H9 (cell line): Measurements from ENCODE around the gene SPECC1L. TPM values are rescaled to one million over a fixed set of nuclear protein-coding genes. Genes with fewer than 3 reads are reported as not detected.

Experiments
- DNase-seq: peaks from one replicate; pipeline ENCODE4 v3.0.0-alpha.2; 2017
- H2AFZ ChIP-seq: one replicate; pipeline ENCODE4 v1.6.1; 2013; ENCODE audit warnings: mild to moderate bottlenecking, low read length, control low read depth, moderate library complexity
- H2AK5ac ChIP-seq: 2 replicates; pipeline ENCODE4 v1.6.1; 2013; ENCODE audit warnings: low read length, control low read depth, mixed read lengths; ENCODE audit not compliant: insufficient read length
- H2BK120ac ChIP-seq: one replicate; pipeline ENCODE4 v1.6.1; 2013; ENCODE audit warnings: low read depth, mild to moderate bottlenecking, low read length, control low read depth, inconsistent platforms; ENCODE audit not compliant: poor library complexity, severe bottlenecking
- H2BK12ac ChIP-seq: 2 replicates; pipeline ENCODE4 v1.6.1; 2013; ENCODE audit warnings: low read length, control low read depth, mixed read lengths, low read depth; ENCODE audit not compliant: insufficient read length
- H2BK15ac ChIP-seq: 2 replicates; pipeline ENCODE4 v1.6.1; 2013; ENCODE audit warnings: low read depth, low read length, control low read depth
- H2BK20ac ChIP-seq: one replicate; pipeline ENCODE4 v1.6.1; 2013; ENCODE audit warnings: low read depth, mild to moderate bottlenecking, low read length, control low read depth, inconsistent platforms; ENCODE audit not compliant: poor library complexity, severe bottlenecking
- H2BK5ac ChIP-seq: 2 replicates; pipeline ENCODE4 v1.6.1; 2013; ENCODE audit warnings: low read length, control low read depth, mixed read lengths; ENCODE audit not compliant: insufficient read length
- H3K14ac ChIP-seq: 2 replicates; pipeline ENCODE4 v1.6.1; 2013; ENCODE audit warnings: low read length, control low read depth; ENCODE audit not compliant: insufficient read depth
- H3K18ac ChIP-seq: 2 replicates; pipeline ENCODE4 v1.6.1; 2013; ENCODE audit warnings: low read depth, mild to moderate bottlenecking, mixed read lengths, low read length, control low read depth; ENCODE audit not compliant: insufficient read length
- H3K23ac ChIP-seq: 2 replicates; pipeline ENCODE4 v1.6.1; 2013; ENCODE audit warnings: low read length, control low read depth, mixed read lengths, low read depth; ENCODE audit not compliant: insufficient read length
- H3K23me2 ChIP-seq: 2 replicates; pipeline ENCODE4 v1.6.1; 2013; ENCODE audit warnings: low read depth, mild to moderate bottlenecking, mixed read lengths, low read length, control low read depth; ENCODE audit not compliant: insufficient read length, poor library complexity, severe bottlenecking
- H3K27ac ChIP-seq: 2 replicates; pipeline ENCODE4 v1.5.1; 2013; ENCODE audit warnings: low read length, control low read depth, mixed read lengths, low read depth; ENCODE audit not compliant: insufficient read length
- H3K27me3 ChIP-seq: 2 replicates; pipeline ENCODE4 v1.6.1; 2013; ENCODE audit warnings: low read length, control low read depth, inconsistent platforms; ENCODE audit not compliant: insufficient read depth
- H3K4ac ChIP-seq: 2 replicates; pipeline ENCODE4 v1.6.1; 2013; ENCODE audit warnings: low read depth, mild to moderate bottlenecking, control low read depth, inconsistent platforms, low read length, moderate library complexity
- H3K4me1 ChIP-seq: 2 replicates; pipeline ENCODE4 v1.6.1; 2013; ENCODE audit warnings: low read length, control low read depth, inconsistent platforms; ENCODE audit not compliant: insufficient read depth
- H3K4me2 ChIP-seq: 2 replicates; pipeline ENCODE4 v1.6.1; 2013; ENCODE audit warnings: low read length, control low read depth, mixed read lengths; ENCODE audit not compliant: insufficient read length, insufficient read depth
- H3K56ac ChIP-seq: 2 replicates; pipeline ENCODE4 v1.6.1; 2013; ENCODE audit warnings: low read depth, mild to moderate bottlenecking, mixed read lengths, low read length, control low read depth; ENCODE audit not compliant: insufficient read length
- H3K79me1 ChIP-seq: 2 replicates; pipeline ENCODE4 v1.6.1; 2013; ENCODE audit warnings: low read depth, mild to moderate bottlenecking, moderate library complexity, low read length, control low read depth, inconsistent platforms; ENCODE audit not compliant: insufficient read depth, poor library complexity, severe bottlenecking
- H3K79me2 ChIP-seq: 2 replicates; pipeline ENCODE4 v1.6.1; 2013; ENCODE audit warnings: low read length, control low read depth, inconsistent platforms; ENCODE audit not compliant: insufficient read depth
- H3K9ac ChIP-seq: 2 replicates; pipeline ENCODE4 v1.6.1; 2013; ENCODE audit warnings: low read length, control low read depth, mixed read lengths; ENCODE audit not compliant: insufficient read length; ENCODE audit errors: extremely low read depth
- H3K9me3 ChIP-seq: one replicate; pipeline ENCODE4 v1.6.1; 2013; ENCODE audit warnings: low read depth, low read length, inconsistent platforms; ENCODE audit not compliant: control insufficient read depth
- H3T11ph ChIP-seq: one replicate; pipeline ENCODE4 v1.6.1; 2013; ENCODE audit warnings: mild to moderate bottlenecking, low read length, control low read depth, inconsistent platforms
- H4K20me1 ChIP-seq: one replicate; pipeline ENCODE4 v1.6.1; 2013; ENCODE audit not compliant: control insufficient read depth, insufficient read length, insufficient read depth
- H4K5ac ChIP-seq: 2 replicates; pipeline ENCODE4 v1.6.1; 2013; ENCODE audit warnings: low read depth, mild to moderate bottlenecking, mixed read lengths, low read length, control low read depth; ENCODE audit not compliant: insufficient read length
- H4K8ac ChIP-seq: replicated peaks from 2 replicates; pipeline ENCODE4 v1.6.1; 2013; ENCODE audit warnings: low read length, control low read depth, mixed read lengths, low read depth; ENCODE audit not compliant: insufficient read length
- H4K91ac ChIP-seq: 2 replicates; pipeline ENCODE4 v1.6.1; 2013; ENCODE audit warnings: low read depth, mild to moderate bottlenecking, moderate library complexity, mixed read lengths, low read length, control low read depth; ENCODE audit not compliant: insufficient read length
- H3K27ac Mint-ChIP-seq, 3 experiments: 2 replicates in 2 of 3; 3 replicates in 1 of 3; pipeline ENCODE4 v1.8.0; 2020 to 2021; ENCODE audit warnings: mixed read lengths in 3 of 3, mild to moderate bottlenecking in 1 of 3, moderate library complexity in 1 of 3
- H3K27me3 Mint-ChIP-seq: 2 replicates; pipeline ENCODE4 v1.8.0; 2021; ENCODE audit warnings: low read depth, mild to moderate bottlenecking, moderate library complexity, mixed read lengths
- H3K36me3 Mint-ChIP-seq, 3 experiments: 2 replicates in 2 of 3; 3 replicates in 1 of 3; pipeline ENCODE4 v1.8.0; 2020 to 2021; ENCODE audit warnings: low read depth in 3 of 3, mixed read lengths in 3 of 3; ENCODE audit not compliant: insufficient read depth in 1 of 3
- H3K4me1 Mint-ChIP-seq, 2 experiments: 2 replicates each; pipeline ENCODE4 v1.8.0; 2020; ENCODE audit warnings: mixed read lengths in 2 of 2
- H3K4me3 Mint-ChIP-seq, 2 experiments: 2 replicates in 1 of 2; 3 replicates in 1 of 2; pipeline ENCODE4 v1.8.0; 2020 to 2021; ENCODE audit warnings: mild to moderate bottlenecking in 2 of 2, mixed read lengths in 2 of 2, moderate library complexity in 1 of 2
- H3K9me3 Mint-ChIP-seq, 2 experiments: 2 replicates in 1 of 2; 3 replicates in 1 of 2; pipeline ENCODE4 v1.8.0; 2020; ENCODE audit warnings: mild to moderate bottlenecking in 2 of 2, mixed read lengths in 2 of 2, moderate library complexity in 1 of 2
- CTCF ChIP-seq: fragments of 200-600 bp; sonication (generic); conservative IDR thresholded peaks from 3 replicates; pipeline ENCODE4 v1.8.0; 2021; ENCODE audit warnings: antibody characterized with exemption, mild to moderate bottlenecking
- WGBS: extraction: QIAGEN DNeasy Blood & Tissue Kit; methylation state at CpG from one replicate; pipeline ENCODE4 v1.1.7; 2013; ENCODE audit warnings: missing lambda C conversion rate, low lambda C conversion rate, mixed read lengths; ENCODE audit not compliant: insufficient read length; ENCODE audit errors: extremely low coverage; 5-methylcytosine and 5-hydroxymethylcytosine counted together
- total RNA-seq: library from RNA; stranded (reverse); gene quantifications from 2 replicates; pipeline ENCODE4 v1.2.1, GENCODE V29; 2021

SPECC1L gene
- total RNA-seq, 1 experiment from 2014 or later = 57.1 TPM

GRCh38 chr22:24427500-24428164 is 157.0 kb downstream of the SPECC1L start, which contains the start of gene ADORA2A:
ADORA2A (plus strand) TSS chr22:24427599; CDS start chr22:24433405, 5,806 bp downstream.
- Histone ChIP-seq H3K56ac (no peak within 1 kb of the TSS), H2AK5ac (no peak within 1 kb of the TSS), H3T11ph (no peak within 1 kb of the TSS), H2AFZ (no peak within 1 kb of the TSS), H4K91ac (no peak within 1 kb of the TSS), H3K23me2 (peaks cover 7% of the 10 kb centered on the region), H2BK120ac (no peak within 1 kb of the TSS), H3K79me1 (no peaks in the 10 kb centered on the region), H3K18ac (no peak within 1 kb of the TSS), H3K4me1 (0 out of 2 replicates have a peak, but pooled peaks cover 5% of the 10 kb centered on the region), H2BK20ac (no peak within 1 kb of the TSS), H3K4ac (no peak within 1 kb of the TSS), H2BK5ac (no peak within 1 kb of the TSS), H3K4me2 (no peak within 1 kb of the TSS), H3K79me2 (no peaks in the 10 kb centered on the region), H4K5ac (no peak within 1 kb of the TSS), H2BK15ac (no peak within 1 kb of the TSS), H2BK12ac (no peak within 1 kb of the TSS), H3K9ac (no peak within 1 kb of the TSS), H3K23ac (no peak within 1 kb of the TSS), H4K8ac (no peak within 1 kb of the TSS), H3K14ac (no peak within 1 kb of the TSS; the same call in 1 of the 2 replicates), H3K27ac (no peak within 1 kb of the TSS), H3K9me3 (no peaks in the 10 kb centered on the region), H3K27me3 (no peaks in the 10 kb centered on the region; the same call in 1 of the 2 replicates), H4K20me1 (no peaks in the 10 kb centered on the region)
- Mint-ChIP-seq H3K27me3 (peaks cover 31% of the 10 kb centered on the region), H3K36me3 (no peaks in the 10 kb centered on the region; a peak in 1 of 7 replicates), H3K4me3 (no peak within 1 kb of the TSS), H3K9me3 (no peaks in the 10 kb centered on the region; a peak in 1 of 5 replicates), H3K4me1 (peaks cover 13 to 28% of the 10 kb centered on the region in 2 experiments), H3K27ac (peak within 1 kb of the TSS in 2 of 3 experiments; percentile 5 to 70; a peak in 2 of 7 replicates)
- no peak for TF ChIP-seq CTCF
- DNase-seq = no peak
- no CpG with 5 or more reads among the region's 22 CpGs for WGBS
